A673 (cell line): ENCODE data around the gene MFSD11.

Experiments
- CTCF ChIP-seq: fragments of 300-800, 200-600 bp; sonication (generic); conservative IDR thresholded peaks from 2 replicates; pipeline ENCODE4 v1.5.1; 2017; ENCODE audit warnings: low read depth, mild to moderate bottlenecking, antibody characterized with exemption, low read length, moderate library complexity, mixed read lengths
- EZH2 ChIP-seq: fragments of 200-600 bp; sonication (generic); IDR thresholded peaks from 2 replicates; pipeline ENCODE4 v1.6.1; 2017; ENCODE audit warnings: borderline replicate concordance, low read depth, mild to moderate bottlenecking, mixed read lengths, antibody characterized with exemption, low read length; ENCODE audit not compliant: poor library complexity, severe bottlenecking

GRCh38 chr17:76751416-76751993 is 13.6 kb downstream of the MFSD11 start:
- no peak for TF ChIP-seq CTCF
- TF ChIP-seq EZH2, result no peak
